Progenitor cell of endocrine pancreas (in vitro differentiated cells): Measurements from ENCODE around the gene PPIG. TPM values are rescaled to one million over a fixed set of nuclear protein-coding genes. Genes with fewer than 3 reads are reported as not detected.
"Not testable (repeated sequence)": the region's sequence is repeated elsewhere in the genome, so short reads cannot be mapped to it uniquely, and the experiment has no call there.

ENCODE experiments used
- DNase-seq: peaks from one replicate; pipeline ENCODE4 v3.0.0; 2021; ENCODE audit warnings: low spot score; ENCODE audit not compliant: unreplicated experiment
- H3K27ac Mint-ChIP-seq: 2 replicates; pipeline ENCODE4 v1.8.0; 2021; ENCODE audit warnings: mild to moderate bottlenecking, moderate library complexity, mixed read lengths
- H3K27me3 Mint-ChIP-seq: 2 replicates; pipeline ENCODE4 v1.8.0; 2021; ENCODE audit warnings: mixed read lengths
- H3K36me3 Mint-ChIP-seq: 2 replicates; pipeline ENCODE4 v1.8.0; 2022; ENCODE audit warnings: mixed read lengths; ENCODE audit not compliant: insufficient read depth
- H3K4me1 Mint-ChIP-seq: 2 replicates; pipeline ENCODE4 v1.8.0; 2021; ENCODE audit warnings: low read depth, mixed read lengths
- H3K4me3 Mint-ChIP-seq: 2 replicates; pipeline ENCODE4 v1.8.0; 2021; ENCODE audit warnings: low read depth, mild to moderate bottlenecking, moderate library complexity, mixed read lengths
- H3K9me3 Mint-ChIP-seq: 2 replicates; pipeline ENCODE4 v1.8.0; 2021; ENCODE audit warnings: low read depth, mixed read lengths
- CTCF ChIP-seq: fragments of 200-600 bp; sonication (generic); IDR thresholded peaks from one replicate; pipeline ENCODE4 v1.5.0; 2021; ENCODE audit warnings: antibody characterized with exemption, mild to moderate bottlenecking; ENCODE audit not compliant: unreplicated experiment
- total RNA-seq: library from RNA; stranded (reverse); gene quantifications from 2 replicates; pipeline ENCODE4 v1.2.1, GENCODE V29; 2021

The PPIG gene
- total RNA-seq, 1 donor from 2014 or later: 62.1 TPM

- peaks cover 3% of the 10 kb centered on the region for H3K9me3 Mint-ChIP-seq
- no peak overlapping the region for H3K27ac Mint-ChIP-seq
- no peak for TF ChIP-seq CTCF
- H3K27me3 Mint-ChIP-seq: no peaks in the 10 kb centered on the region
- H3K4me1 Mint-ChIP-seq: no peaks in the 10 kb centered on the region
- no peak overlapping the region for H3K4me3 Mint-ChIP-seq
- DNase-seq: no peak
- H3K36me3 Mint-ChIP-seq: peaks cover 2% of the 10 kb centered on the region
Observed at GRCh38 chr2:169676850-169677249, 92.7 kb downstream of the PPIG start.

- peaks cover 3% of the 10 kb centered on the region for H3K9me3 Mint-ChIP-seq
- no peak for DNase-seq
- TF ChIP-seq CTCF: no peak
- H3K27me3 Mint-ChIP-seq: no peaks in the 10 kb centered on the region
- peaks cover 9% of the 10 kb centered on the region for H3K36me3 Mint-ChIP-seq
- H3K4me1 Mint-ChIP-seq: peaks cover 5% of the 10 kb centered on the region
- H3K27ac Mint-ChIP-seq: no peak overlapping the region
- H3K4me3 Mint-ChIP-seq: no peak overlapping the region
Observed at GRCh38 chr2:169683054-169683424, 98.9 kb downstream of the PPIG start.

- Mint-ChIP-seq H3K4me1 (peaks cover 5% of the 10 kb centered on the region), H3K36me3 (peaks cover 14% of the 10 kb centered on the region), H3K4me3 (no peak overlapping the region), H3K27me3 (no peaks in the 10 kb centered on the region), H3K9me3 (peaks cover 8% of the 10 kb centered on the region), H3K27ac (no peak overlapping the region)
- DNase-seq: no peak
- TF ChIP-seq CTCF: no peak
Observed at GRCh38 chr2:169683425-169684134, 99.4 kb downstream of the PPIG start.

- Mint-ChIP-seq H3K27ac (no peak overlapping the region), H3K4me3 (no peak overlapping the region), H3K36me3 (peaks cover 17% of the 10 kb centered on the region), H3K4me1 (peaks cover 5% of the 10 kb centered on the region), H3K9me3 (peaks cover 10% of the 10 kb centered on the region), H3K27me3 (no peaks in the 10 kb centered on the region)
- TF ChIP-seq CTCF: no peak
- DNase-seq: no peak
Observed at GRCh38 chr2:169684135-169684565, 100.0 kb downstream of the PPIG start.

GRCh38 chr2:169684712-169685111, 100.6 kb downstream of the PPIG start:
- not testable (repeated sequence) for H3K4me3 Mint-ChIP-seq, H3K27ac Mint-ChIP-seq, H3K4me1 Mint-ChIP-seq, DNase-seq, H3K27me3 Mint-ChIP-seq
- Mint-ChIP-seq H3K36me3 (peaks cover 17% of the 10 kb centered on the region), H3K9me3 (peaks cover 13% of the 10 kb centered on the region)

GRCh38 chr2:169686825-169687224, 102.7 kb downstream of the PPIG start:
- not testable (repeated sequence) for DNase-seq, H3K4me1 Mint-ChIP-seq, H3K27me3 Mint-ChIP-seq, H3K4me3 Mint-ChIP-seq, H3K27ac Mint-ChIP-seq
- Mint-ChIP-seq H3K36me3 (peaks cover 16% of the 10 kb centered on the region), H3K9me3 (peaks cover 14% of the 10 kb centered on the region)

- Mint-ChIP-seq H3K9me3 (peaks cover 14% of the 10 kb centered on the region), H3K36me3 (peaks cover 16% of the 10 kb centered on the region)
- not testable (repeated sequence) for H3K4me1 Mint-ChIP-seq, DNase-seq, H3K27me3 Mint-ChIP-seq, H3K27ac Mint-ChIP-seq, H3K4me3 Mint-ChIP-seq
Observed at GRCh38 chr2:169687943-169688342, 103.8 kb downstream of the PPIG start.
